NCI-H69 (cell line): ENCODE data around the gene TMC2.
"Not testable (repeated sequence)": the region's sequence is repeated elsewhere in the genome, so short reads cannot be mapped to it uniquely, and the experiment has no call there.

Experiments used
- DNase-seq: peaks from one replicate; lab custom pipeline; 2025; lab: John Stamatoyannopoulos, UW

The TMC2 gene

DNA sequence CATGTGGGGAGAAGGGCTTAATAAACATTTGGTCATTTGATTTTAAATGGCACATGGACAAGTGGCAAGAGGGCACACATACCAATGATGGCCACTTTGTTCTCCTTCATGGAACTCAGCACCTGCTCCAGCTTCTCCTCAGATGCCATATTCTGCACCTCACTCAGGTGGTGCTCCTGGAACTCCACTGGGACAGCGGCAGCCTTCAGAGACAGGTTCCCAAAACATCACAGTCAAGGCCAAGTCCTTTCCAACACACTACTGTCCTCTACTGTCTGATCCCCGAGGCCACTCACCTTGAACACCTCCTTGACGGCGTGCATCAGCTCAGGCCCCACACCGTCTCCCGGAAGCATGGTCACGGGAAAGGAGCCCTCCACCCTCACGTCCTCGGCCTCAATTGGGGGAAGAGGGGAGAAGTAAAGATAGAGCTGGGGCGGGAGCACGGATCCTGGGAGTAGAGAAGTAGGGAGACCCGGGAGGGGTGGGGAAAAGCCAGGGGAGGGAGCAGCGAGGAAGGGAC lies 127.1 kb downstream of the TMC2 start:
- DNase-seq, result peak; percentile 13

DNA sequence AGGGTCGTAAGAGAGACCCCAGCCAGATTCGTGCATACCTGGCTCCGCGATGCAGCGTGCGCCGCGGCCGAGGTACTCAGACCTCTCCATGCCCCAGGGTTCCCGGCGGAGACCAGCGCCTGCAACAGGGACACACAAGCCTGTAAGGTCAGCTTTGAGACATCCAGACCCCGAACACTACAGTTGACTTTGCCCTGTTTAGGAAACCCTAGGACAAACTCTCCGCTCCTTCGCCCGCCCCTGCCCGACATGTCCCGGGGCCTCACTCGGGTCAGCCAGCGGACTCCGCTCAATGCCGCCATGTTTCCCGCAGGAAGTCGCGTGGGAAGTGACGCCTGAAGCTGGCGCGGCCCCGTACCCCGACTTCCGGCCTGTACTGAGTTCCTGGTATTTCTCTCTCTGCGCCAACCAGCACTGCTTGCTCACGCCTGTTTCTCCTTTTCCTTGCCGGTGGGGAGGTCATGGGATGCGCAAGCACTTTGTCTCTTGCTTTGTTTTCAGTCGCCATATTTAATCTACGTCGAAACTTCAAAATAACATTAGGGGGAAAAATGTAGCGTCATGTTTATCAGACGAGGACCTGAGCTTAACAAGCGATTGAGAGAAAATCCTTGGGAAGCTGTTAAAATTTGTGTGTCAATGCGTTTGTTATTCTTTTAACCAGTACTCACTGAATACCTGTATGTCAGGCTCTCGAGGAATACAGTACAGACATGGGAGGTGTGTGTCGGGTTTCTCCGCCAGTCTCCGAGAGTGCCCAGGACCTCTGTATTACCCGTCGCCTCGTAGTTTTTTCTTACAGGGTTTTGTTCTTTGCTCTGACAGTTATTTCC lies 127.7 kb downstream of the TMC2 start, which contains the start of gene IDH3B:
Gene IDH3B (minus strand): TSS at position 330 of the 833 bp plus-strand sequence. CDS start 28 bp downstream, at position 302.
- DNase-seq, result peak; percentile 94

DNA sequence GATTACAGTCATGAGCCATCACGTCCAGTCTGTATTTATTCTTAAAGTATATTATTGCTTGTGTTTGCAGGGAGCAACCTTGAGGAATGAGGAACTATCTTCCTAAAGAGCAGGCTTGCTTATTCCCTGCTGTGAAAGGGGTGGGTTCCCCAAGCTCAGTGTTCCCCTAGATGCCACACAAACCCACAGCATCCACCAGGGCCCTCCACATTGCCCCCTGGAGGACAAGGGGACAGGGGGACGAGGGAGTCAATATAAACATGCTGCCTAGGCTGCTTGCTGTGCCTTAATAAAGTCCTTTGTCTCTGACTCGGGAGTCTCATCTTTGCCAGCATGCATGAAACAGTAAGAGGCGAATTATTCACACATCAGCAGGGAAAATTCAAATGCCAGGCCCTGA lies 135.6 kb downstream of the TMC2 start:
- DNase-seq, result peak; percentile 17

DNA sequence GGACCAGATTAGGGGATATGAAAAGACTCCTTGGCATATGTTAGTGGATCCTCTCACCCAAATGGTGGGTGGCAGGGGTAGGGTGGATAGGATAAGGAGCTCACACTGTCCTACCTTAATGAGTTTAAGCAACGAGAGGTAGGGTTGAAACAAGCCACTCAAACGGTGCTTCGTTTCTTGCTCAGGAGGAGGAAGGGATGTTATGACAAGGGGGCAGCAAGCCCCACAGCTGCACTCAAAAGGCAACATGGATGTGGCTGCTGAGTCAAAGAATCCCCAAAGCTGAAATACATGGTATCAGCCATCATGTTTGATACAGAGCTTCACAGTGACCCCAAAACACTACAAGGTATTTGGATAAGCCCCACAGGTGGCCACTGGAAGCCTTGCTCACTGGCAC lies 136.1 kb downstream of the TMC2 start:
- no peak for DNase-seq

DNA sequence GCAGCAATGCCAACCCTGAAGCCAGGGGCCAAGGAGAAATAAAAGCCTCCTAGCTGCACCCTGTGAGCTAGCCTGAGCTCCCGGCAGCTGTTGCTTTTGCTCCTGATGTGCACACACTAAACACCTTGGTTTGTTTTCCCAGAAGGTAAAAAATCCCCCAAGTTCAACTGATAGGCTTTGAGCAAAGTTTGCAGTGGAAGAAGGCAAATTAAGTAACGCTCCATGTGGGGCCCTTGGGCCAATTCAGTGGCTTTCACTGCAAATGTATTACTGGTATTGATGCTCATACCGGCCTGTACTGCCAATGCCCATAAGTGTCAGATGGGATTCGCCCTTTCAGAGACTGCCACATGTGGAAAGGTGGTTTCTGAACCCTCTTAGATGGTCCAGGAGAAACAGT lies 137.1 kb downstream of the TMC2 start:
- no peak for DNase-seq

DNA sequence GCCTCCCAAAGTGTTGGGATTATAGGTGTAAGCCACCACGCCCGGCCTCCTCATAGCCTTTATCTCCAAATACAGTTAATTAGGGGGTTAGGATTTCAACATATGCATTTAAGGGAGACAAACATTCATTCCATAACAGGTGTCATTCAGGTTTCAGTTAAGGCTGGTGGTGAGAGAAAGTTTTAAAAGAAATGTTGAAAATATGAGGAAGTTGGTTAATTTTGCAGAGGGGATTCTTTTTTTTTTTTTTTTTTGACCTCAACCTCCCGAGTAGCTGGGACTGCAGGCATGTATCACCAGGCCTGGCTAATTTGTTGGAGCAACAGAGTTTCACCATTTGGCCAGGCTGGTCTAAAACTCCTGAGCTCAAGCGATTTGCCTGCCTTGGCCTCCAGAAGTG lies 143.7 kb downstream of the TMC2 start:
- DNase-seq, result no peak

DNA sequence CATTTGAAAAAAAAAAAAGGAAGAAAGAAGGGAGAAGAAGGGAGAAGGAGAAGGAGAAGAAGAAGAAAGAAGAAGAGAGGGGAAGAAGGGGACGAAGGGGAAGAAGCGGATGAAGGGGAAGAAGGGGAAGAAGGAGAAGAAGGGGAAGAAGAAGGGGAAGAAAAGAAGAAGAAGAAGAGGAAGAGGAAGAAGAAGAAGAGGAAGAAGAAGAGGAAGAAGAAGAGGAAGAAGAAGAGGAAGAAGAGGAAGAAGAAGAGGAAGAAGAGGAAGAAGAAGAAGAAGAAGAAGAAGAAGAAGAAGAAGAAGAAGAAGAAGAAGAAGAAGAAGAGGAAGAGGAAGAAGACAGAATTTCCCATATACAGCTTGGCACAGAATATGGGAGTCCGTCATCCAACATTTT lies 145.7 kb downstream of the TMC2 start:
- DNase-seq, result not testable (repeated sequence)

DNA sequence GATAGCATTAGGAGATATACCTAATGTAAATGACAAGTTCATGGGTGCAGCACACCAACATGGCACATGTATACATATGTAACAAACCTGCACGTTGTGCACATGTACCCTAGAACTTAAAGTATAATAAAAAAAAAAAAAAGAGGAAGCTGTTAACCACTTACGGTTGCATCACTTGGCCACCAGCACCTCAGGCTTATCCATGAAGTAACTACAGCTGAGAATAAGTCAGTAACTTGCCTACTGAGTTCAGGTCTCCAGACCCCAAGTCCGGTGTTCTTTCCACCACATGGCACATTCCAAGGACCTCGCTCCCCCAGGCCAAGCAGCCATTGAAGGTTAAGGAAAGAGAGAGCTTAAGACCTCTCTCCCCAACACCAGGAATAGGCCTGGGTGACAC lies 148.4 kb downstream of the TMC2 start:
- not testable (repeated sequence) for DNase-seq

DNA sequence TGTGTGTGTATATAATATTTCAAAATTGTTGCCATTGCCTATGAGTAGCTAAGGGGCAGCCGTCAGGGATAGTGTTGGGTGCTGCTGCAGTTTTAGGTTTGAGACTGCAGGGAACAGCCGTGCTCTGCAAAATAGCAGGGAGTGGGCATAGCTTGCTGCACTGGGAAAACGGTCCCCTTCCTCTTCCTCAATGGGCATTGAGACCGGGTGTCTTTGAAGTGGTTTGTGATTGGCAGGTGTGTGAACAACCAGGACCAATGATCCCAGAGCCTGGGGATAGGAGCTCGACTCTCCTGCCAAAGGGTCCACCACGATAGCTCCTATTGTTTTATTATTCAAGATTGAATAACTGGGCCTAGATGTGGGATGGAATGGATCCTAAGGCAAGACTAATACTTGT lies 151.1 kb downstream of the TMC2 start:
- no peak for DNase-seq

DNA sequence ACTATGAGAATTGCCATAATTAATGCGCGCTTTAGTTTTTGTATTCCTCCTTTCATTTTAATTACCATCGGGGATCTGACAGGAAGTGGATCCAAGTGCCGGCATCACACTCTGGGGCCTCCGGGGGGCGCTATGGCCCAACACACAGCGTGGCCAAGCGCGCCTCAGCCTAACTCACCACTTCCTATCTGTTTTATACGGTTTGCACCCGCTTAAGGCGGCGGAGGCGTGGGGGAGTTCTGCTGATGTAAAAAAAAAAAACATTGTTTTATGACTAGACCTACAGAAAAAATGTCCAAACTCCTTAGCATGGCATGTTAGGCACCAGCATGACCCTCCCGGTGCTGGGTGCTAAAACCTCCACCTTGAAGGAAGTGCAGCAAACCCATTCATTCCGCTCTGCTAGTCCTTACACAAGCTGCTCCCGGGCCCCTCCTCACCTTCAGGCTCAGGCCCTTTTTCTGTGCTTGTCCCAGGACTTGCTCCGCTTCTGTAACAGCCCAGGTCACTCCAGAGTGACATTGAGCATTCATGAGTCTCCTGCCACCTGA lies 151.7 kb downstream of the TMC2 start:
- peak; percentile 74 for DNase-seq

DNA sequence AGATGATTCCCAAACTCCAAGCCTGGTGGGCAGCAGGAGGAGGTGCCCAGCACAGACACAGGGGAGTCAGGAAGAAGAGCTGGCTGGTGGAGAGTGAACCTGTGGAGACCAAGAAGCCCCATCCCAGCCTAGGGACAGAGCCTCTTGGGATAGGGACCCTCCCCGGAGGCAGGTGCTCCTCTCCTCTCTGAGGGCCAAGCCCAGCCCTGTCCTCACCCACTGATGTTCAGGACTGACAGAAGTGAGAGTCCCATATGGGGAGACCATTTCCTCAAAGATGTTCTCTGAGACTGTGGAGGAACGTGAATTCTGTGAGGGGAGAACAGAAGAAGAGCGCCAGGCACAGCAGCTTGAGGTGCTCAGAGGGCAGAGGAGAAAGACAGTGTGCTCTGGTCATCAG lies 153.8 kb downstream of the TMC2 start:
- no peak for DNase-seq

DNA sequence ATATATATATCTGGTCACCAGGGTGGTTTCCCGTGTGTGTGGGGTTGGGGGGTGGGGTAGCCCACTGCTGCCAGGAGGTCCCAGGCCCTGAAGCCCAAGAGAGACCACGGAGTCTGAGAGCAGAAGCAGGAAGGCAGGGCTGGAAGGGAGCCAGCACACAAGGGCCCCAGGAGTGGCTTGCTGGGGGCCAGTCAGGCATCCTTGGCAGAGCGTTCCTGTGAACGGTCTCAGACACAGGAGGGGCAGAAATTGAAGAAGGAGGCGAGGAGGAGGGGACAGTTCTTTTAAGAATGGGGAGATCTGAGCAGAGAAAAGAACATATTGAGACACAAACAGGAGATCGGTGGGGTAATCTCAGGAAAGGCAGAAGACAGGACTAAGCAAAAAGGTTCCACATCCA lies 154.3 kb downstream of the TMC2 start:
- DNase-seq, result peak; percentile 5

DNA sequence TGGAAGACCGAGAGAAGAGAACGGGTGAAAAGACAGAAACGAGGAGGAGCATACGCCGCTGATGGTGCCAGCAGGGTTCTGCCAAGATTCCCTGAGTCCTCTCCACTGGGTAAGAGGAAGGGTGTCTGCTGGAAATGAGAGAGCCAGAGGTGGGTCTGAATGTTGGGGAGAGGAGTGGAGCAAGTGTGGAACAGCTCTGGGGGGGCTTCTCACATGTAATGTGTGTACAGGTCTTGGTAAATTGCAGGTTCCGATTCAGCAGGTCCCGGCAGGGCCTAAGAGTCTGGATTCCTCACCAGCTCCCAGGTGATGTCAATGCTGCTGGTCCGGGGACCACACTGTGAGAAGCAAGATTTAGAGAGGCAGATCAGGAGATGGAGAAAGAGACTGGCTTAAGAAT lies 154.8 kb downstream of the TMC2 start:
- DNase-seq, result peak; percentile 6
